ENCODE data around the gene GABBR1. TPM values are rescaled to one million over a fixed set of nuclear protein-coding genes. Genes with fewer than 3 reads are reported as not detected.

Gene GABBR1
- total RNA-seq, 2 donors from 2014 or later = 16.4 to 32.0 TPM

DNA sequence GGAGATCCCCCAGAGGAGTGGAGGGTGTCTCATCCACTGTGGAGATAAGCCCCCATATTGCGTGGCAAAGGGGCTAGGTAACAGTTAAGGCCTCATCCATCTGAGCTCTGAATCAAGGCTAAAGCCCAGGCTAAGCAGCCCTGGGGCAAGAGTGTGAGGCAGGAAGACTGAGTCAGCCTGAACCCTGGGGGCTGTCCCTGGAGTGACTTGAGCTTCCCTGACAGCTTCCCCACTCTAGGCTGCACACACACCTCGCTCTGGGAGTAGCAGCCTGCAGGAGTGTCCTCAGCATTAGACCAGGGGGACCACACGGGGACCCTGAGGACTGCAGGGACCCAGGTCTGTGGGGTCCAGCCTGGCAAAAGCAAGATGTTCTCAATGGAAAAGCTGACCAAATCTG lies 101.3 kb downstream of the GABBR1 start:
- DNase-seq (ENCODE audit: low spot score) = no peak
- H3K9me3 ChIP-seq = no peaks in the 10 kb centered on the region
- H3K4me1 ChIP-seq = no peaks in the 10 kb centered on the region
- TF ChIP-seq, protein P1, sequence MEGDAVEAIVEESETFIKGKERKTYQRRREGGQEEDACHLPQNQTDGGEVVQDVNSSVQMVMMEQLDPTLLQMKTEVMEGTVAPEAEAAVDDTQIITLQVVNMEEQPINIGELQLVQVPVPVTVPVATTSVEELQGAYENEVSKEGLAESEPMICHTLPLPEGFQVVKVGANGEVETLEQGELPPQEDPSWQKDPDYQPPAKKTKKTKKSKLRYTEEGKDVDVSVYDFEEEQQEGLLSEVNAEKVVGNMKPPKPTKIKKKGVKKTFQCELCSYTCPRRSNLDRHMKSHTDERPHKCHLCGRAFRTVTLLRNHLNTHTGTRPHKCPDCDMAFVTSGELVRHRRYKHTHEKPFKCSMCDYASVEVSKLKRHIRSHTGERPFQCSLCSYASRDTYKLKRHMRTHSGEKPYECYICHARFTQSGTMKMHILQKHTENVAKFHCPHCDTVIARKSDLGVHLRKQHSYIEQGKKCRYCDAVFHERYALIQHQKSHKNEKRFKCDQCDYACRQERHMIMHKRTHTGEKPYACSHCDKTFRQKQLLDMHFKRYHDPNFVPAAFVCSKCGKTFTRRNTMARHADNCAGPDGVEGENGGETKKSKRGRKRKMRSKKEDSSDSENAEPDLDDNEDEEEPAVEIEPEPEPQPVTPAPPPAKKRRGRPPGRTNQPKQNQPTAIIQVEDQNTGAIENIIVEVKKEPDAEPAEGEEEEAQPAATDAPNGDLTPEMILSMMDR (IDR thresholded peaks at IDR 0.05) = no peak
- H3K27me3 ChIP-seq = no peaks in the 10 kb centered on the region
- H3K36me3 ChIP-seq = no peaks in the 10 kb centered on the region
- H3K4me3 ChIP-seq = no peak overlapping the region
- H3K27ac ChIP-seq = no peak overlapping the region

DNA sequence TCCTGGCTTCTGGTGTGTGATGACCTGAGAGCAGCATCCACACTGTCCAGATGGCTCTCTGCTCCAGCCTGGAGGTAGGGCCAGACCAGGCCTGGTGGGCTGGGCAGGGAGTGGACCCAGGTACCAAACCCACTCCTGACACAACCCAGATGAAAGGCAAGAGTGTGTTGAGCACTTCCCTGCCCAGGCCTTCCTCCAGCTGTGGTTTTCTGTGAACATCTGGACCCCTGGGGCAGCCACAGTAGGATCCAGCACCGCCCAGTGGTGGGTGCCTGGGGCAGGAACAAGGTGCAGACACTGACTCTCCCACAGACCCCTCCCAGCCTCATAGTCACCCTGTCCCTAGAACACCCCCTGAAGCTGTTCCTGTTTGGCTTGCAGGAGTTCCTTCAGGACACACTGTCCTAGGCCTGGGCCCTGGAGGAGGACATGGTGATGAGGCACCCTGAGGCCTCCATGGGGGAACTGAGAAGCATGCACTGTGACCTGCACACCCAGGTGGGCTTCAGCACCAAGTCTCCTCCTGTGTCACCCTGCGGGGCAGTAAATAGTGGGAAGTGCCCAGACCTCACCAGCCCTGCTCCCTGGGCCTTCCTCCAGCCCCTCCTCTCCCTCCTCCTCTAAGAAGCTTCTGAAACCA lies 102.2 kb downstream of the GABBR1 start:
- no peak overlapping the region for H3K4me3 ChIP-seq
- TF ChIP-seq, protein P1 (IDR thresholded peaks at IDR 0.05) = no peak
- no peak overlapping the region for H3K27ac ChIP-seq
- DNase-seq (ENCODE audit: low spot score) = no peak
- no peaks in the 10 kb centered on the region for H3K4me1 ChIP-seq
- no peaks in the 10 kb centered on the region for H3K9me3 ChIP-seq
- H3K27me3 ChIP-seq = no peaks in the 10 kb centered on the region
- no peaks in the 10 kb centered on the region for H3K36me3 ChIP-seq

DNA sequence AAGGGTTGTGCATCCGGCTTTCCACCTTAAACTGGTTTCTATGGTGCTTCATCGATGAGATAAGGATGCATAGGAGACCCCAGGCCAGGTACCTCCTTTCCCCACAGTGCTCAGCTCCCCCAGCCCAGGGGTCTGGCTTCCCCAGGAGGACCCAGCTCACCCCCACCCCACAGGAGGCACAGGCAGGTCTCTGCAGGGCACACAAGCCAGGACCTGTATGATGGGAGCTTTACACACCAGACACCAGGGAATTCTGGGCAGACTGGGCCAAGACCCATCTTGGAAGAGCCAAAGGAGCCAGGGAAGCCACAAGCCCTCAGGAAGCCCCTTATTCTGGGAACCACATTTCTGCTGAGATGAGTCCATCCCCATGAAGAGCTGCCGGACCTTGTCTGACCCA lies 103.0 kb downstream of the GABBR1 start:
- Histone ChIP-seq H3K27ac (no peak overlapping the region), H3K4me1 (no peaks in the 10 kb centered on the region), H3K4me3 (no peak overlapping the region), H3K27me3 (no peaks in the 10 kb centered on the region), H3K9me3 (no peaks in the 10 kb centered on the region), H3K36me3 (no peaks in the 10 kb centered on the region)
- TF ChIP-seq, protein P1 (IDR thresholded peaks at IDR 0.05) = no peak
- DNase-seq (ENCODE audit: low spot score) = no peak

DNA sequence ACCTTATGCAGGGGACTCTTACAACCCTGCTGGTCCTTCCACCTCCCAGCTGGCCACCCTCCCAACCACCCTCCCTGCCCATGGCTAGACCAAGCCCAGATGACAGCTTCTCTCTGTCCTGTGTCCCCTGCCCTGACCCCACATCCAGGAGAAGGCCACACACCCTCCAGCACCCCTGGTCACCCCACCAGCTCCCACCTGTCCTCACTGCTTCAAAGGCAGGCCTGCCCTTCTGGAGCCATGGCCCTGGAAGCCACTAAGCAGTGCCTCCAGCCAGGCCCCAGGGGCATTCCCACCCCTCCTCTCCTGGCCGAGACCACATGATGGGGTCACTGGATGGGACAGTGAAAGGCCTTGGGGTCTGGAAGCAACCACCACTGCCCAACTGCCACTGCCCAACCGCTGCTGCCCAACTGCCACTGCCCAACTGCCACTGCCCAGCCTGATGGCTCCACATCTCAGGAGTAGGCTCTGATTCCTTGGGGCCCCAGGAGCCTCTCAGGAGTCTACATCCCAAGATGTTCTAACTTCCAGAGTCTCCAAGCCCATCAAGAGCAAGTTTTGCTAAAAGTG lies 103.9 kb downstream of the GABBR1 start:
- no peaks in the 10 kb centered on the region for H3K36me3 ChIP-seq

DNA sequence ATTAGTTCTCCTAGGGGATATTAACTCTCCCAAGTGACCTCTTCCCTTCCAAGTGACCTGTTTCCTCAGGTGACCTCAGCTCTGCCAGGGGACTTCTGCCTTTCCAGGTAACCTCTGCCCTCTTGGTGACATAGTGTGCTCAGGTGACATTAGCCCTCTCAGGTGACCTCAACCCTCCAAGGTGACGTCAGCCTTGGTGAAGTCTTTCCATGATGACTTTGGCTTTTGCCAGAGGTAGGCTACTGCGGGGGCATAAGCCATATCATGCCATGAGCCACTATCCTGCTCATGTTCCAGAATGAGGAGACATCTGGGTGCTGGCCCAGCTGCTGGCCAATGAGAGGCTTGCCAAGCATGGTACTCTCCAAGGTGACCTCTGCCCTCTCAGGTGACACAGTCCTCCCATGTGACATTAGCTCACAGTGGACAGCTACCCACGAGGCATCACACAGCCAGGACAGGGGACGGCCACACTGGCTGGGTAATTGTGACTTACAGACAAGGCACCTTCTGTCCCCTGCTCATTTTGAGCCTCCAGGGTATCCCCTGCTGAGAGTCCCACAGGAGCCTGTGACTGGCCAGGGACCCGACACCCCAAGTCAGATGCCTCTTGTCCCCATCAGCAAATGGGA lies 104.6 kb downstream of the GABBR1 start:
- no peaks in the 10 kb centered on the region for H3K36me3 ChIP-seq
- DNase-seq (ENCODE audit: low spot score) = no peak
- no peaks in the 10 kb centered on the region for H3K27me3 ChIP-seq
- H3K4me1 ChIP-seq = no peaks in the 10 kb centered on the region
- TF ChIP-seq, protein P1 (IDR thresholded peaks at IDR 0.05) = no peak
- no peaks in the 10 kb centered on the region for H3K9me3 ChIP-seq
- no peak overlapping the region for H3K27ac ChIP-seq
- H3K4me3 ChIP-seq = no peak overlapping the region

More for the DNA sequence above, 103.9 kb downstream of the GABBR1 start:
- no peak for DNase-seq (ENCODE audit: low spot score)
- Histone ChIP-seq H3K4me3 (no peak overlapping the region), H3K27me3 (no peaks in the 10 kb centered on the region), H3K27ac (no peak overlapping the region), H3K4me1 (no peaks in the 10 kb centered on the region), H3K9me3 (no peaks in the 10 kb centered on the region)
- TF ChIP-seq, protein P1 (IDR thresholded peaks at IDR 0.05) = no peak

All from right atrium auricular region (tissue), 2 donors.